CD4-positive, alpha-beta memory T cell (primary cell): ENCODE data around the gene CENPK. TPM values are rescaled to one million over a fixed set of nuclear protein-coding genes. Genes with fewer than 3 reads are reported as not detected.
A peak's percentile ranks its signal among the peaks of the same experiment; 100 is the strongest.
"Not testable (repeated sequence)": the region's sequence is repeated elsewhere in the genome, so short reads cannot be mapped to it uniquely, and the experiment has no call there.

Experiments
- CTCF ChIA-PET: fragments of 350-600 bp; sonication (Branson Sonifier 250); formaldehyde crosslinking; loops from one replicate; lab custom pipeline; 2021; ENCODE audit warnings: inconsistent platforms; ENCODE audit not compliant: partially characterized antibody; lab: Charles Lee
- POLR2A ChIA-PET: fragments of 350-600 bp; sonication (Branson Sonifier 250); formaldehyde crosslinking; loops from one replicate; lab custom pipeline; 2021; ENCODE audit not compliant: partially characterized antibody; lab: Charles Lee
- DNase-seq, 5 donors: peaks; one replicate each; pipeline versions ENCODE4 v3.0.0 to v3.0.0-alpha.2; 2020 to 2022; ENCODE audit warnings: mixed read lengths in 1 of 5
- H3K27ac ChIP-seq: one replicate; pipeline ENCODE4 v1.7.0; 2013; ENCODE audit warnings: low read depth, low read length
- H3K27me3 ChIP-seq: 2 replicates; pipeline ENCODE4 v1.7.0; 2013; ENCODE audit warnings: mild to moderate bottlenecking, low read length, moderate library complexity; ENCODE audit not compliant: insufficient read depth
- H3K36me3 ChIP-seq: 2 replicates; pipeline ENCODE4 v1.7.0; 2013; ENCODE audit warnings: mild to moderate bottlenecking, low read length, moderate library complexity; ENCODE audit not compliant: insufficient read depth
- H3K4me1 ChIP-seq: 2 replicates; pipeline ENCODE4 v1.7.0; 2013; ENCODE audit warnings: mild to moderate bottlenecking, low read length, moderate library complexity; ENCODE audit not compliant: insufficient read depth
- H3K4me3 ChIP-seq, 2 donors: one replicate each; pipeline ENCODE4 v1.7.0; 2013; ENCODE audit warnings: low read length in 2 of 2, mild to moderate bottlenecking in 1 of 2
- H3K9me3 ChIP-seq, 2 donors: one replicate each; pipeline ENCODE4 v1.7.0; 2013; ENCODE audit warnings: low read length in 2 of 2, control low read depth in 1 of 2; ENCODE audit not compliant: control insufficient read depth in 1 of 2
- H3K27ac Mint-ChIP-seq, 7 donors: one replicate each; pipeline ENCODE4 v1.8.0; 2020 to 2021; ENCODE audit warnings: mixed read lengths in 7 of 7, mild to moderate bottlenecking in 6 of 7, inconsistent platforms in 3 of 7, moderate library complexity in 3 of 7
- H3K27me3 Mint-ChIP-seq, 2 donors: one replicate each; pipeline ENCODE4 v1.8.0; 2020 to 2021; ENCODE audit warnings: mixed read lengths in 2 of 2
- H3K36me3 Mint-ChIP-seq, 2 donors: one replicate each; pipeline ENCODE4 v1.8.0; 2020 to 2021; ENCODE audit warnings: mixed read lengths in 2 of 2, inconsistent platforms in 1 of 2, mild to moderate bottlenecking in 1 of 2
- H3K4me1 Mint-ChIP-seq, 4 donors: one replicate each; pipeline ENCODE4 v1.8.0; 2020 to 2021; ENCODE audit warnings: mixed read lengths in 4 of 4, mild to moderate bottlenecking in 1 of 4
- H3K4me3 Mint-ChIP-seq, 8 donors: one replicate each; pipeline ENCODE4 v1.8.0; 2020 to 2021; ENCODE audit warnings: mixed read lengths in 8 of 8, mild to moderate bottlenecking in 7 of 8, moderate library complexity in 6 of 8, inconsistent platforms in 3 of 8
- H3K9me3 Mint-ChIP-seq, 8 donors: one replicate each; pipeline ENCODE4 v1.8.0; 2020 to 2021; ENCODE audit warnings: mixed read lengths in 8 of 8, mild to moderate bottlenecking in 5 of 8, inconsistent platforms in 3 of 8, moderate library complexity in 1 of 8
- intact Hi-C: fragments of 100-400 bp; cut with micrococcal nuclease; formaldehyde crosslinking; loops from one replicate; pipeline ENCODE4 v1.15.1; 2023
- polyA plus RNA-seq, 2 donors: library from polyadenylated mRNA; unstranded; fragments of 300-500 nt; fragmentation: Illumina TruSeq; gene quantifications; one replicate each; pipeline ENCODE4 v1.2.3, GENCODE V29; 2021
- total RNA-seq, 2 experiments: library from RNA; stranded (reverse); gene quantifications; one replicate each; pipeline ENCODE4 v1.2.3, GENCODE V29; 2021

The CENPK gene
- 10 to 100 TPM; 13.6 to 15.4 TPM for total RNA-seq
- 10 to 100 TPM in 1 of 2 donors, 1 to 10 TPM in 1; 6.7 to 30.7 TPM for polyA plus RNA-seq

- Histone ChIP-seq H3K4me1 (peaks cover 54% of the 10 kb centered on the region), H3K27ac (peak within 1 kb of the TSS; percentile 92), H3K36me3 (peaks cover 5% of the 10 kb centered on the region), H3K4me3 (peak within 1 kb of the TSS; percentile 73 to 80), H3K9me3 (no peaks in the 10 kb centered on the region), H3K27me3 (no peaks in the 10 kb centered on the region)
- H3K27me3 Mint-ChIP-seq: no peaks in the 10 kb centered on the region
- no peaks in the 10 kb centered on the region for H3K9me3 Mint-ChIP-seq
- peak within 1 kb of the TSS; percentile 96 to 99 (median 99) for H3K27ac Mint-ChIP-seq
- peak within 1 kb of the TSS; percentile 98 to 99 (median 98) for H3K4me3 Mint-ChIP-seq
- DNase-seq: peak; percentile 93 to 97 (median 96)
- ChIA-PET POLR2A (interaction anchor here (0.6 to 4.9 kb wide), 34 partner anchors 8 to 795 kb away, joined by 3 to 70 read pairs (median 5); partner anchors contain the start of genes ADAMTS6, CWC27, ERBIN and NLN), CTCF (interaction anchor here (0.8 to 1.9 kb wide), 12 partner anchors 11 to 794 kb away, joined by 3 to 7 read pairs (median 3); partner anchors contain the start of genes CWC27 and SREK1IP1)
- intact Hi-C loops: loop anchor here (1.0 to 5.0 kb wide), 7 partner anchors 61 to 794 kb away; partner anchors contain the start of genes CWC27, ERBIN, NLN and SGTB
- peaks cover 32 to 58% (median 41%) of the 10 kb centered on the region in 4 donors for H3K4me1 Mint-ChIP-seq
- peaks cover 14 to 25% of the 10 kb centered on the region in 2 donors for H3K36me3 Mint-ChIP-seq
Measured at GRCh38 chr5:65562731-65563701, at the start of gene CENPK, which contains the start of gene PPWD1. TSS of gene CENPK (minus strand) at chr5:65563168. CDS start at chr5:65554907, 8,261 bp downstream. TSS of gene PPWD1 (plus strand) at chr5:65563296. CDS start at chr5:65563311, 15 bp downstream.

- H3K27ac Mint-ChIP-seq: no peak overlapping the region
- H3K36me3 Mint-ChIP-seq: peaks cover 51 to 64% of the 10 kb centered on the region in 2 donors
- no peak overlapping the region for H3K27ac ChIP-seq
Measured at GRCh38 chr5:65612298-65612907, 49.4 kb upstream of the CENPK start.

GRCh38 chr5:65611524-65611923 is 48.6 kb upstream of the CENPK start:
- peaks cover 57 to 69% of the 10 kb centered on the region in 2 donors for H3K36me3 Mint-ChIP-seq
- peak overlapping the region in 1 of 7 donors; percentile 57 for H3K27ac Mint-ChIP-seq
- H3K27me3 ChIP-seq: no peaks in the 10 kb centered on the region
- H3K4me1 Mint-ChIP-seq: peaks cover 5 to 13% (median 12%) of the 10 kb centered on the region in 4 donors
- no peaks in the 10 kb centered on the region for H3K9me3 ChIP-seq
- H3K36me3 ChIP-seq: peaks cover 68% of the 10 kb centered on the region
- H3K4me1 ChIP-seq: no peaks in the 10 kb centered on the region
- ChIA-PET CTCF (interaction anchor here (1.3 kb wide), 1 partner anchor 12 kb away, joined by 5 read pairs; the partner anchor contains the start of gene TRIM23), POLR2A (interaction anchor here (0.9 to 1.5 kb wide), 2 partner anchors 12 to 48 kb away, joined by 5 to 10 read pairs; partner anchors contain the start of genes CENPK, PPWD1 and TRIM23)
- no peaks in the 10 kb centered on the region for H3K9me3 Mint-ChIP-seq
- no peak for DNase-seq
- H3K4me3 ChIP-seq: no peak overlapping the region
- H3K27me3 Mint-ChIP-seq: no peaks in the 10 kb centered on the region
- intact Hi-C loops: no loop called here
- H3K27ac ChIP-seq: no peak overlapping the region
- no peak overlapping the region for H3K4me3 Mint-ChIP-seq

More at GRCh38 chr5:65612298-65612907, 49.4 kb upstream of the CENPK start:
- no peak for DNase-seq
- Histone ChIP-seq H3K27me3 (no peaks in the 10 kb centered on the region), H3K4me3 (no peak overlapping the region), H3K36me3 (peaks cover 59% of the 10 kb centered on the region), H3K9me3 (no peaks in the 10 kb centered on the region), H3K4me1 (no peaks in the 10 kb centered on the region)
- Mint-ChIP-seq H3K27me3 (no peaks in the 10 kb centered on the region), H3K4me1 (peaks cover 5 to 16% (median 12%) of the 10 kb centered on the region in 4 donors), H3K9me3 (no peaks in the 10 kb centered on the region), H3K4me3 (no peak overlapping the region)
- POLR2A ChIA-PET: interaction anchor here (0.9 to 2.0 kb wide), 3 partner anchors 11 to 49 kb away, joined by 5 to 10 read pairs (median 7); partner anchors contain the start of genes CENPK, PPWD1 and TRIM23
- intact Hi-C loops: no loop called here
- CTCF ChIA-PET: interaction anchor here (1.3 kb wide), 1 partner anchor 11 kb away, joined by 5 read pairs; the partner anchor contains the start of gene TRIM23

GRCh38 chr5:65601761-65602160 is 38.8 kb upstream of the CENPK start:
- H3K9me3 Mint-ChIP-seq, H3K9me3 ChIP-seq, H3K4me3 Mint-ChIP-seq, H3K27ac ChIP-seq, DNase-seq, H3K27me3 Mint-ChIP-seq, H3K4me3 ChIP-seq, H3K4me1 ChIP-seq, CTCF ChIA-PET, POLR2A ChIA-PET, H3K27me3 ChIP-seq, intact Hi-C loops: not testable (repeated sequence)
- peaks cover 70 to 76% of the 10 kb centered on the region in 2 donors for H3K36me3 Mint-ChIP-seq
- peak overlapping the region in 1 of 7 donors; percentile 25 for H3K27ac Mint-ChIP-seq
- H3K36me3 ChIP-seq: peaks cover 38% of the 10 kb centered on the region
- peaks cover 6 to 16% (median 9%) of the 10 kb centered on the region in 4 donors for H3K4me1 Mint-ChIP-seq

GRCh38 chr5:65588694-65589093 is 25.7 kb upstream of the CENPK start:
- H3K27me3 ChIP-seq: no peaks in the 10 kb centered on the region
- no peaks in the 10 kb centered on the region for H3K9me3 ChIP-seq
- ChIA-PET CTCF (no interaction called here), POLR2A (interaction anchor here (2.7 kb wide), 1 partner anchor 26 kb away, joined by 9 read pairs; the partner anchor contains the start of genes CENPK and PPWD1)
- H3K4me1 Mint-ChIP-seq: peaks cover 0 to 2% (median under 1%) of the 10 kb centered on the region in 4 donors
- H3K36me3 ChIP-seq: peaks cover 46% of the 10 kb centered on the region
- H3K4me1 ChIP-seq: no peaks in the 10 kb centered on the region
- no peak overlapping the region for H3K4me3 ChIP-seq
- no peaks in the 10 kb centered on the region for H3K27me3 Mint-ChIP-seq
- H3K4me3 Mint-ChIP-seq: no peak overlapping the region
- intact Hi-C loops: loop anchor here (5.0 kb wide), 1 partner anchor 34 kb away; the partner anchor contains the start of gene TRIM23
- H3K27ac Mint-ChIP-seq: no peak overlapping the region
- no peak for DNase-seq
- peaks cover 31 to 55% of the 10 kb centered on the region in 2 donors for H3K36me3 Mint-ChIP-seq
- no peak overlapping the region for H3K27ac ChIP-seq
- no peaks in the 10 kb centered on the region for H3K9me3 Mint-ChIP-seq

GRCh38 chr5:65577141-65577540 is 14.2 kb upstream of the CENPK start:
- no peak overlapping the region for H3K27ac ChIP-seq
- H3K27me3 Mint-ChIP-seq: no peaks in the 10 kb centered on the region
- H3K27me3 ChIP-seq: no peaks in the 10 kb centered on the region
- ChIA-PET POLR2A (interaction anchor here (1.9 kb wide), 1 partner anchor 14 kb away, joined by 8 read pairs; the partner anchor contains the start of genes CENPK and PPWD1), CTCF (no interaction called here)
- intact Hi-C loops: no loop called here
- H3K27ac Mint-ChIP-seq: peak overlapping the region in 3 of 7 donors; percentile 30 to 64 (median 60)
- no peak for DNase-seq
- no peaks in the 10 kb centered on the region for H3K9me3 Mint-ChIP-seq
- H3K4me3 ChIP-seq: no peak overlapping the region
- peaks cover 28% of the 10 kb centered on the region for H3K36me3 ChIP-seq
- H3K9me3 ChIP-seq: no peaks in the 10 kb centered on the region
- peaks cover 55 to 72% of the 10 kb centered on the region in 2 donors for H3K36me3 Mint-ChIP-seq
- H3K4me1 Mint-ChIP-seq: peaks cover 29 to 42% (median 32%) of the 10 kb centered on the region in 4 donors
- no peaks in the 10 kb centered on the region for H3K4me1 ChIP-seq
- H3K4me3 Mint-ChIP-seq: no peak overlapping the region
